ENCODE results near the gene DLX4.

The DLX4 gene

GRCh38 chr17:49949634-49950033, 19.4 kb upstream of the DLX4 start:
- no peak for DNase-seq

DNA sequence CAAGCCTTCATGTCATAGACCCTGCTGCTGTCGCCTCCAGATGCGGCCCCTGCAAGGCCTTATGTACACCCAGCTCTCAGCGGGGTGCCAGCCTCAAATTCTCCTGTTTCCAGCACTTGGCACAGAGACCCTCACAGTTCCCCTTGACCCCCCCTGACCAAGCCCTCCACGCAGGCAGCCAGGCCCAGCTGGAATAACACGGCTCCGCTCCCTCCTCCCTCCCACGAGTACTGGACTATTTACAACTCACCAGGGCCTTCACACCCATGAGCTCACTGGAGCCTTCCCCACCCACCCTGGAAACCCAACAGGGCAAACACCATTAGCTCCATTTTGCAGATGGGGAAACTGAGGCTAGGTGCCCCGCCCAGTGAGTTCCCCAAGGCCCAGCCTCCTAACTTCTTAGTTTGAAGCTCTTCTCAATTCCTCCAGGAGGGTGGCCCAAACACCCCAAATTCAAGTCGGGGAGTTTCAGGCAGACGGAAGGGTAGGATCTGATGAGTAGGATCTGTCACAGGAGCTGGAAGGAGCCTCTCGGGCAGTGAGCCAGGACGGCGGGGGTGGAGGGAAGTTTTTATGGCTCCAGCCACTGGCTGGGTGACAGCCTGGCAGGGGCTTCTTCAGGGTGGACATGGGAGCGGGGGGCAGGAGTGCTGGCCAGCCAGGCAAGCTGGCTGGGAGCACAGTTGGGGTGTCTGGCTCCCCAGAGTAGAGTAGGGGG, 17.5 kb upstream of the DLX4 start:
- DNase-seq = no peak

- DNase-seq = peak; percentile 72
Observed at GRCh38 chr17:49952209-49952911, 16.6 kb upstream of the DLX4 start.

GRCh38 chr17:49952912-49953497, 16.0 kb upstream of the DLX4 start:
- DNase-seq = no peak

DNA sequence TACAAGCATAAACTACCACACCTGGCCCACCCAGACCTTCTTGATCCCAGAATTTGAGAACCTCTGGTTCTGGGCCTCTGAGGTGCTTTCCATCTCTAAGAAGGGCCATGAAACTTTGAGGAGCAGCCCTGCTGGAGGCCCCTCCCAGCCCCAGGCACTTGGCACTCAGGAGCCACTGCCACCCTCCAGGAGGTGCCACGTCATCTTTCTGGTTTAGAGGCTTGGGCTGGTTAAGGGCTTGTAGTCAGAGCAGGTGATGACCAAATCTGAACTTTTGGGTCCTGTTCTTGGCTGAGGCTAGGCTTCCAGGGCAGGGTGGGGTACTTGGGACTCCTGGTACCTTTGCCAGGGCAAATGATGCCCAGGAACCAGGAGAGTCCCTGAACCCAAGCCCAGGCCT, 13.8 kb upstream of the DLX4 start:
- no peak for DNase-seq

- no peak for DNase-seq
Observed at GRCh38 chr17:49956780-49957179, 12.2 kb upstream of the DLX4 start.

DNA sequence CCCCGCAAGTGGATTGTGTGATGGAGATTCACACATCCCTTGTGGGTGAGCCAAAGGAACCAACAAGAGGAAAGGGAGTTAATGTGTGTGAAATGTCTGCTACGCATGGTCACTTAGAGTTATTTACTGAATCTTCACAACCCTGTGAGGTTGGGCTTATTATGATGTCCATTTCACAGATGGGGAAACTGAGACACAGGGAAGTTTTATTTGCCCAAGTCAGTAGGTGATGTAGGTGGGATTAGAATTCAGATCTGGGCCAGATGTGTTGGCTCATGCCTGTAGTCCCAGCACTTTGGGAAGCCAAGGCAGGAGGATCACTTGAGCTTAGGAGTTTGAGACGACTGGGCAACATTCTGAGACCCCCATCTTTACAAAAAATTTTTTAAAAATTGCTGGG, 11.6 kb upstream of the DLX4 start:
- DNase-seq = no peak

GRCh38 chr17:49958723-49959122, 10.3 kb upstream of the DLX4 start:
- no peak for DNase-seq

DNA sequence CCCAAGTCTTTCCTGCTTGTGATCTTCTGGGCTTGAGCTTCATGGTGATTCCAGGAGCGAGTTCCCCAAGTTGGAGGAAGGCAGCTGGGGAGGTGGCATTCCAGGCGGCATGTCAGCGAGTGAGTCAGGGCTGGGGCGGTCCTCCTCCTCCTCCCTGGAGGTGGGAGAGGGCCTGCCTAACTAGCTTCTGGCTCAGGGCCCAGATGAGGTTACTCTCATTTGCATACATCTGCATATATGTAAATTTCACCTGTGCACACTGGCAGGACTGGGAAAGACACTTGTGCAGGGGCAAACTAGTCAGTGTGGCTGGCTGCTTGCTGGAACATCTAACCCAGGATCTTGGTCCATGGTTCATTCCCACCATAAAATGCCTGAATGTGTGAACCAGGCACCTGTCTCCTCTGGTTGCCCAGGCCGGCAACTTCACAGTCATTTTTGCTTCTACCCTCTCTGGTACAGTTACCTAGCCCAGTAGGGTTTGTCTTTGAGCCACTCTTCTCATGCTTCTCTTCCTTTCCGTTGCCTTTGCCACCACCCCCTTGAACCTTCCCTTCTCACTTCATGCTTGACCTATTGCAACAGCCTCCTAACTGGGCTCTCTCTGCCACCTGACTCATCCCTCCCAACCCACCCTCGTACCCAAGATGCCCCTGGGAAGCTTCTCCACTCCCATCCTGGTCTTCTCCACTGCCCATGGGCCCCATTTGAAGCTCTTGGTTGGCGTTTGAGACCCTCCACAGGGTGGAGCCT, 9.6 kb upstream of the DLX4 start:
- peak; percentile 80 for DNase-seq

GRCh38 chr17:49962599-49963308, 6.2 kb upstream of the DLX4 start:
- DNase-seq = no peak

- DNase-seq = no peak
Observed at GRCh38 chr17:49963309-49963625, 5.7 kb upstream of the DLX4 start.

- DNase-seq = no peak
Observed at GRCh38 chr17:49963626-49964302, 5.2 kb upstream of the DLX4 start.

DNA sequence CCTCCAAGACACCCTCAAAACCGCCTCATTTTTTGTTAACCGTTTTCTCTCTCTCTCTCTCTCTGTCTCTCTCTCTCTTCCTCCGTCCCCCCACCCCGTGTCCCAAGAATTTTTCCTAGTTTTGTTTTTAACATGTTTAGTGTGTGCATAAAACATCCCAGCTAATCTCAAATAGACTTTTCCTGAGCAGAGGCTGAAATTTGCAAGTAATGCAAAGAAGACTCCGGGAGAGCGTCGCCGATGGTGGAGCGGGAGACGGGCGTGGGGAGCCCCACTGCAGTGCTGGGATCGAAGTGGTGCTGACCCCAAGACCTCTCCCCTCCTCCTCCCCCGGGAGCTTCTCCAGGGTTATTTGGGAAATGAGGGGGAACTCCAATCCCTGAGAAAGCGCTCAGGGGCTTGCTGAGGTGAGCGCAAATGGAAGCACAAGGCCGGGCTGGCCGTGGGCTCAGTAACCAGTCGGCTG, 4.7 kb upstream of the DLX4 start:
- DNase-seq = no peak

DNA sequence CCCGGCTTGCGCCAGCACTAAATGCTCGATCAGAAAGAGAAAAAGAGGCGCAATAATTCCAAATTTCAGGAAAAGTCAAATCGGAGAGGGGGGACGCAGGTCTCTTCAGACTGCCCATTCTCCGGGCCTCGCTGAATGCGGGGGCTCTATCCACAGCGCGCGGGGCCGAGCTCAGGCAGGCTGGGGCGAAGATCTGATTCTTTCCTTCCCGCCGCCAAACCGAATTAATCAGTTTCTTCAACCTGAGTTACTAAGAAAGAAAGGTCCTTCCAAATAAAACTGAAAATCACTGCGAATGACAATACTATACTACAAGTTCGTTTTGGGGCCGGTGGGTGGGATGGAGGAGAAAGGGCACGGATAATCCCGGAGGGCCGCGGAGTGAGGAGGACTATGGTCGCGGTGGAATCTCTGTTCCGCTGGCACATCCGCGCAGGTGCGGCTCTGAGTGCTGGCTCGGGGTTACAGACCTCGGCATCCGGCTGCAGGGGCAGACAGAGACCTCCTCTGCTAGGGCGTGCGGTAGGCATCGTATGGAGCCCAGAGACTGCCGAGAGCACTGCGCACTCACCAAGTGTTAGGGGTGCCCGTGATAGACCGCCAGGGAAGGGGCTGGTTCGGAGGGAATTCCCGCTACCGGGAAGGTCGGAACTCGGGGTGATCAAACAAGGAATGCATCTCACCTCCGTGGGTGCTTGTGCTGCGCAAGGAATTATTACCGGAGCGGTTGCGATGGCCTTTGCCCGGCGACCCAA, 4.0 kb upstream of the DLX4 start:
- no peak for DNase-seq

DNA sequence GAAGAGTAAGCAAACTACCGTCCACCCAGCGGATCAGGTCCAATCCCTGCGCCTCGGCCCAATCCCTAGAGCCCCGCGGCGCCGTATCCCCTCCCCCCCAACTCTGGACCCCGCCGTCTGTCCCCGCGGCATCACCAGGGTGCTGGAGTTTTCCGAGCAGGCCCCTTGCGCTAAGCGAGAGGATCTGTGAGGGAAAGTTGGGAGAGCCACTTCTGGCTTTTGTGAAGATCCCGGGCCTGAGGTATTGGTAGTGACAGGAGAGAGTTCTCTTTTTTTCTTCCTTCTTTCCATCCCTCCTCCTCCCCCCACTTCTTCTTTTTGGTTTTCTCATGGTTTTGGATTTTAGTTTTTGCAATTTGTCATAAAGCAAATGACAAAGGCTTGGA, 3.5 kb upstream of the DLX4 start:
- no peak for DNase-seq

DNA sequence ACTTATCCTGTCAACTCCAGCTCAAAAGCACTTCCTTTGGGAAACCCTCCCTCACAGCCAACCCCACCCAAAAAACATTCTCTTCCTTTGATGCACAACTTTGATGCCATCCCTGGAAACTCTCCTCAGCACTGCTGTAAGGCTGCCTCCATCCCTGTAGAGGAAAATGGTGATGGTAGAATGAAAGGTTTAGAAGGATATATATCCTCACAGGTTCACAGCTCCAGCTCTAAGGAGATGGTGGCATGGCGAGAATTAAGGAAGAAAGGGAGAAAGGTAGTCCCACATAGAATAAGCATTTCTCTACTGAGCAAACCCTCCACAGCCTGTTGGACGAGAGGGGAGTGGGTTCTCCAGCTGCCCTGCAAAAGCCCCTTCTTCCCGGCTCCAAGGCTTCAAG, 2.2 kb upstream of the DLX4 start:
- no peak for DNase-seq

DNA sequence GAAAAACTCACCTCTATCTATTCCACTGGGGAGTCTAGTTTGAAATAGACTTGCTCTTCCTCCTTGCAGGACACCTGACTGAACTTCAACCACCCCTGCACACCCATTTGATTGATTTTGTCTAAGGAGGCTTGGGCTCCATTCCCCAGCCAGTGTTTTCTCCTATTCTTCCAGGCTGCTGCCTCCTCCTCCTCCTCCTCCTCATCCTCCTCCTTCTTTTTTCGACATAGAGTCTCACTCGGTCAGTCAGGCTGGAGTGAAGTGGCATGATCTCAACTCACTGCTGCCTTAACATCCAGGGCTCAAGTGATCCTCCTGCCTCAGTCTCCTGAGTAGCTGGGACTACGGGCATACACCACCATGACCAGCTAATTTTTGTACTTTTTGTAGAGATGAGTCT, 1.8 kb upstream of the DLX4 start:
- DNase-seq = no peak

- no peak for DNase-seq
Observed at GRCh38 chr17:49967621-49968404, 1.2 kb upstream of the DLX4 start.

- peak; percentile 56 for DNase-seq
Observed at GRCh38 chr17:49968405-49969133, 421 bp upstream of the DLX4 start.

DNA sequence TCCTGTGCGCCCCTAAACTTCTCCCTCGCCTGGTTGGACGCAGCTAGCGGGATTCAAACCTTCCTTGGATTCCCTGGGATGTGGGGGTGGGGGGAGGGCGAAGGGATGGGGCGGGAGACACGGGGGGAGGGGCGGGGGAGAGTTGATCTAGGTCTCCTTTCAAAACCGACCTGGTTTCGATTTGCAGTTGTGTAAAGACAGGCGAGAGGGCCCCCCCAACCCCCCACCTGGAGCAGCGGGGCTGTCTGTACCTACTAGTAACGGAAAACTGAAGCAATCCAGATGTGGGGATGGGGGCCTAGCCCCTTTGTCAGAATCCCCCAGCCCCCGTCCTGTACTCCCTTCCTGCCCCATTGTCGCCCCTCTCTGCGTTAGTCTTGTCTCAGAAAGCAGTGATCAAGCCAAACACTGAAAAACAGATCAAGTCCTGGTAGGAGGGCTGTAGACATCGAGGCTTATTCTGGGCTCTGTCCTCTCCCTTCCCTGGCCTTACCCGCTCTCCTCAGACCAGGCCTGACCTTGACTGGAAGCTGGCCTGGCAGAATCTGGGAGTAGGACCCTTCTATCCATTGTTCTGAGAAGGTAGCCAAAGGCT, 902 bp downstream of the DLX4 start:
- no peak for DNase-seq

Measured in NCI-H526 treated with DMSO at 0.1 percent for 48 hours (cell line).